OCI-LY1 (cell line): ENCODE measurements around the gene DDR2.
"Not testable (repeated sequence)": the region's sequence is repeated elsewhere in the genome, so short reads cannot be mapped to it uniquely, and the experiment has no call there.

Experiments
- H2AFZ ChIP-seq: fragments of 200-600 bp; sonication (generic), shearing (Covaris generic); 2 replicates; pipeline ENCODE4 v1.6.0; 2014; ENCODE audit warnings: antibody characterized with exemption, mild to moderate bottlenecking, low read length
- H3F3A ChIP-seq: fragments of 200-600 bp; sonication (generic), shearing (Covaris generic); 2 replicates; pipeline ENCODE4 v1.6.0; 2014; ENCODE audit warnings: mild to moderate bottlenecking, antibody characterized with exemption, low read length, moderate library complexity; ENCODE audit not compliant: insufficient read depth
- H3K27ac ChIP-seq: fragments of 200-600 bp; sonication (generic); 2 replicates; pipeline ENCODE4 v1.5.1; 2014; ENCODE audit warnings: low read length, mixed run types, mild to moderate bottlenecking, low read depth; ENCODE audit not compliant: poor library complexity, severe bottlenecking
- H3K27me3 ChIP-seq: fragments of 200-600 bp; sonication (generic); 2 replicates; pipeline ENCODE4 v1.6.0; 2014; ENCODE audit warnings: antibody characterized with exemption, mild to moderate bottlenecking, low read length, moderate library complexity; ENCODE audit not compliant: insufficient read depth
- H3K36me3 ChIP-seq: fragments of 200-600 bp; sonication (generic); 2 replicates; pipeline ENCODE4 v1.6.1; 2014; ENCODE audit warnings: mild to moderate bottlenecking, antibody characterized with exemption, low read length, moderate library complexity, mixed read lengths; ENCODE audit not compliant: insufficient read depth
- H3K4me1 ChIP-seq: fragments of 200-600 bp; sonication (generic); 2 replicates; pipeline ENCODE4 v1.5.1; 2014; ENCODE audit warnings: mild to moderate bottlenecking, low read length, moderate library complexity; ENCODE audit not compliant: insufficient read depth, severe bottlenecking
- H3K4me2 ChIP-seq: fragments of 200-600 bp; sonication (generic), shearing (Covaris generic); 2 replicates; pipeline ENCODE4 v1.6.1; 2014; ENCODE audit warnings: low read length
- H3K4me3 ChIP-seq: fragments of 200-600 bp; sonication (generic); 2 replicates; pipeline ENCODE4 v1.5.1; 2014; ENCODE audit warnings: low read length, low read depth, mild to moderate bottlenecking, mixed read lengths; ENCODE audit not compliant: poor library complexity, severe bottlenecking
- H3K79me2 ChIP-seq: fragments of 200-600 bp; shearing (Covaris generic); 2 replicates; pipeline ENCODE4 v1.6.1; 2016; ENCODE audit warnings: mixed run types, low read length, mixed read lengths; ENCODE audit not compliant: insufficient read depth
- H3K9ac ChIP-seq: fragments of 200-600 bp; sonication (generic), shearing (Covaris generic); 2 replicates; pipeline ENCODE4 v1.6.1; 2014; ENCODE audit warnings: mild to moderate bottlenecking, low read length, mixed read lengths
- H3K9me2 ChIP-seq: fragments of 200-600 bp; sonication (generic), shearing (Covaris generic); 2 replicates; pipeline ENCODE4 v1.6.1; 2014; ENCODE audit warnings: low read depth, mild to moderate bottlenecking, low read length, mixed read lengths
- H3K9me3 ChIP-seq: fragments of 200-600 bp; shearing (Covaris generic); 2 replicates; pipeline ENCODE4 v1.6.1; 2014; ENCODE audit warnings: low read length, mixed read lengths
- H4K20me1 ChIP-seq: fragments of 200-600 bp; sonication (generic), shearing (Covaris generic); 2 replicates; pipeline ENCODE4 v1.6.0; 2016; ENCODE audit warnings: mild to moderate bottlenecking, low read length; ENCODE audit not compliant: insufficient read depth
- CTCF ChIP-seq: fragments of 200-600 bp; sonication (generic), shearing (Covaris generic); IDR thresholded peaks from 2 replicates; pipeline ENCODE4 v1.5.1; 2017; ENCODE audit warnings: mild to moderate bottlenecking, antibody characterized with exemption, low read length, moderate library complexity, mixed read lengths

The DDR2 gene

DNA sequence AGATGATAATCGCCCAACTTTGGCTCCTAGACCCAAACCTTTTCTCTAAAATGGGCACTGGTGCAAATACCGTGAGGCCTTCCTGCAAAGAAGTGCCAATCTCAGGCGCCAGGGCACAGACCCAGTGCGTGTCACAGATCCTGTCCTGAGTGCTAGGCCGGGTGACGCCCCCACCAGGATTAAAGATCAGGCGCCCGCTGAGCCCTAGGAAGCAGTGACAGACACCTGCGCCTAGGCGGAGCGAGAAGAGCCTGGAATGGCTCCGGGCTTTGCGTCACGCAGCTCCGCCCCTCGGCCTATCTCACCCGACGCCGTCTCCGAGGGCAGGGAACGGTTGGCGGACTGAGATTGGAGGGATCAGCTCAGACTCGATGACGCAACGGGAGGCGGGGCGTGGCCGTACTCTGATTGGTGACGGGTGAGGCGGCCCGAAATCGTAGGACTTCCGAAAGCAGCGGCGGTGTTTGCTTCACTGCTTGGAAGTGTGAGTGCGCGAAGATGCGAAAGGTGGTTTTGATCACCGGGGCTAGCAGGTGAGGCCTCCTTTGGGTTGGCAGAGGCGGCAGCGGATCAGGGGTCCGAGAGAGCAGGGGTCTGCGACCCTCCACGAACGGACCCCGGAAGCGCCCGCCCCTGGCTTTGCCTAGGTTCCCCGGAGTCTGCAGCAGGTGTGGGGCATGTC, 158.2 kb downstream of the DDR2 start, which contains the start of gene HSD17B7:
Gene HSD17B7, plus strand, starts transcription at position 400 of the 682 bp plus-strand sequence. Its CDS starts 99 bp downstream, at position 499.
- not testable (repeated sequence) for H3K79me2 ChIP-seq, H3K27me3 ChIP-seq, H3F3A ChIP-seq, H4K20me1 ChIP-seq, H3K9me2 ChIP-seq, H3K9me3 ChIP-seq
- H3K9ac ChIP-seq: peak within 1 kb of the TSS; percentile 68
- peak within 1 kb of the TSS; percentile 90 for H3K4me2 ChIP-seq
- peaks cover 18% of the 10 kb centered on the region; the same call in 1 of the 2 replicates for H3K36me3 ChIP-seq
- H3K27ac ChIP-seq: peak within 1 kb of the TSS; percentile 77
- peak within 1 kb of the TSS; percentile 62 for H3K4me3 ChIP-seq
- H3K4me1 ChIP-seq: peaks cover 18% of the 10 kb centered on the region
- peak within 1 kb of the TSS; percentile 74; the same call in 1 of the 2 replicates for H2AFZ ChIP-seq

DNA sequence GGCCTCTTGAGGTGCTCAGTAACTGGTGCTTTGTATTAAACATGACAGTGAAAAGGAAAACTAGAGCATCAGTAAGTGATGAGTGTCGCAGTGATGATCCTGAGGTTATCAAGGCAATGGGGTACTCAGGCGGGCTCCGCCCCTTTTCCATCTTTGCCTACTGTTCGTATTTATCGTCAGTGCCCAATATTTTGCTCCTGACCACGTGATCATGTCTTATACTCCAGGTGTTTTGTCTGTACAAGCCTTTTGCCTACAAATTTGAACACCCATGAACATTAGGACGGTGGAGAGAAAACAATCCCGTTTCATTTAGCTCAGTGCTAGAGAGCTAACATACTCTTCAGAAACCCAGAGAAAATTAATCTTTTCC, 158.7 kb downstream of the DDR2 start:
- H3K79me2 ChIP-seq, H2AFZ ChIP-seq, H3K9me3 ChIP-seq, H3K27me3 ChIP-seq, H3F3A ChIP-seq, H4K20me1 ChIP-seq, H3K9me2 ChIP-seq: not testable (repeated sequence)
- Histone ChIP-seq H3K27ac (peak overlapping the region; percentile 70), H3K36me3 (peaks cover 22% of the 10 kb centered on the region; the same call in 1 of the 2 replicates), H3K4me3 (peak overlapping the region; percentile 62), H3K4me1 (peaks cover 18% of the 10 kb centered on the region), H3K4me2 (peak overlapping the region; percentile 61), H3K9ac (peak overlapping the region; percentile 62; the same call in 1 of the 2 replicates)

DNA sequence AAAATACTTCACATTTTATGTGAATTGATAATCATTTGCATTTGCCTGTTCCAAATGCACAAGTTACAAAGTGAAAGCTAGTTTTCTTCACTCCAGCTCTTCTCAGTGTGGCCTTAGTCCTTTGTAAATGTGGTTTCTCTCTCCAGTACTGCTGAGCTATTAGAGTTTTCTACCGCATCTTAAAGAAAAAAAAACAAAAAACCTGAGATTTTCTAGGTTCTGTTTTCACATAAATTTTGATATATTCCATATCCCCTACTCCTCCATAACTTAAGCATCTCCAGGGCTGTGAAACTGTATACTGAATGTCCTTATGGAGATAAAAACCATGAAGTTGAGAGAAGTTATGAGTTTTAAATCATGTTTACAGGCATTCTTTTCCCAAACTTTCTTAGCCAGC, 162.0 kb downstream of the DDR2 start:
- peaks cover 46% of the 10 kb centered on the region for H3K36me3 ChIP-seq
- not testable (repeated sequence) for H3F3A ChIP-seq, H2AFZ ChIP-seq, H3K27me3 ChIP-seq, H3K4me3 ChIP-seq, H3K79me2 ChIP-seq, H3K4me2 ChIP-seq, H4K20me1 ChIP-seq, H3K27ac ChIP-seq, H3K9ac ChIP-seq, H3K9me2 ChIP-seq, H3K9me3 ChIP-seq
- peaks cover 18% of the 10 kb centered on the region for H3K4me1 ChIP-seq

DNA sequence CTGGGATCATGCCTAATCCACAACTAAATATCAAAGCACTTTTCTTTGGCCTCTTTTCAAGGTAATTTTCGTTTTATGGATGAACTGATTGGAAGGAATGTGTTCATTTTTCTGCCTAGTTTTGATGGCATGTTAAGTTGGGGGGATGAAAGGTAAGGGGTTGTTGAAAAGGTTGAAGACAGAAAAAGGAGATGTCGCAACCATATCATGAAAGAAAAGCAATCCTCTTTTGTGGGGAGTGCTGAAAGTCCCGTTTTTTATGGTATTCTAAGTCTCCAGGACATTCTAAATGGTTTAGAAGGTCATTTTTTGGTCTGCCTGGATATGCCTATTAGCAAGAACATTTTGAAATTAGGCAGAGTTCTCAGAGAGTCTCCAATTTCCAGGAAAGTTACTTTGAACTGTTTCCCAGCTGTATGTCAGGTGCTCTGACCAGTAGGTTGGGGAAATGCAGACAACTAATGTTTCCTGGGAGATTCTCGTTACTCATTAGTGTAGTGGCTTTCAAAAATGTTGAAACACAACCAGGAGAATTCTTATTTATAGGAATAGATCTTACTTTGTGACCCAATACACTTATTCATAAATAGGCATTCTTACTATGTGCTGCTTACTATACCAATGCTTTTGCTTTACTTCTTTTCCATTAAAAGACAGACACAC, 164.5 kb downstream of the DDR2 start:
- not testable (repeated sequence) for H3K4me2 ChIP-seq, H2AFZ ChIP-seq, H3K4me3 ChIP-seq, H3K27ac ChIP-seq, H4K20me1 ChIP-seq, H3K4me1 ChIP-seq, H3K9me3 ChIP-seq, H3K27me3 ChIP-seq, H3K9me2 ChIP-seq, H3K79me2 ChIP-seq, H3K9ac ChIP-seq, H3F3A ChIP-seq
- H3K36me3 ChIP-seq: peaks cover 68% of the 10 kb centered on the region

DNA sequence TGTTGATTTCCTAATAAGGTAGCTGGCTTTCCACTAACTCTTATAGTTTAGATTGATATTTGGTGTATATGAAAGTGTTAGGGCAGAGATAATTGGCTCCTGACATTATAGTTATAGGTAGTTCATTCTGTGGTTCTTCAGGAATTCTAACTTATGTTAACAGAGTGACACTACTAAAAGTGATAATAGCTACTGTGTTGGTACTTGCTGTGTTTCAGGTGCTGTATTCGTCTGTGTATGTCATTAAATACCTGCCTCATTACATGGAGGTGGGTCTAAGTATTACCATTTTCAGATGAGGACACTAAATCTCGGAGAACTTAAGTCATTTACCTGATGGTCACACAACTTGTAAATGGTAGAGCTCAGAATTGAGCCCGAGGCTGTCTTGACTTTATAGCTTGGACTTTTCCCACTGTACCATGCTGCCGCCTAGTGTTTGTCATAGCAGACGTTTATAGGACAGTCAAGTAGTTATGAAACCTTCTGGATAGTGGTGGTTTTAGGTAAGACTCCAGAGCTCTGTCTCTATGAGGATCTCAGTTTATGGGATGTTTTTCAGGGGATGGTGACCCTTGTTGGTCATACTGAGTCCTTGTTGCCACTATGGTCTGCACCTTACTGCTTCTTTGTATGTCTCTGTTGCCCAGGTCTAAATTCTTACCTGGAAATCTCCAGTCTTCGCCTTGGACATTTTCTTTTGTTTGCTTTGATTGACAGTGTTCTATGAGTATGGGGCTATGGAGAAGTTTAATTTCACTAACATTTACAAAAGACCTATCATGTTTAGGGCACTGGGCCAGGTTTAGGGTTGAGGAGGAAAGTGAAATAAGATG, 167.9 kb downstream of the DDR2 start:
- H3K4me2 ChIP-seq, H3K27me3 ChIP-seq: not testable (repeated sequence)
- TF ChIP-seq CTCF: peak; percentile 44

DNA sequence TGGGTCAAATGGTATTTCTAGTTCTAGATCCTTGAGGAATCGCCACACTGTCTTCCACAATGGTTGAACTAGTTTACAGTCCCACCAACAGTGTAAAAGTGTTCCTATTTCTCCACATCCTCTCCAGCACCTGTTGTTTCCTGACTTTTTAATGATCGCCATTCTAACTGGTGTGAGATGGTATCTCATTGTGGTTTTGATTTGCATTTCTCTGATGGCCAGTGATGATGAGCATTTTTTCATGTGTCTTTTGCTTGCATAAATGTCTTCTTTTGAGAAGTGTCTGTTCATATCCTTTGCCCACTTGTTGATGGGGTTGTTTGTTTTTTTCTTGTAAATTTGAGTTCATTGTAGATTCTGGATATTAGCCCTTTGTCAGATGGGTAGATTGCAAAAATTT, 175.2 kb downstream of the DDR2 start:
- not testable (repeated sequence) for H3K27me3 ChIP-seq

More for the DNA sequence above, 167.9 kb downstream of the DDR2 start:
- H3K9me3 ChIP-seq, H4K20me1 ChIP-seq, H3K9ac ChIP-seq, H3K27ac ChIP-seq, H3K4me1 ChIP-seq, H3F3A ChIP-seq, H3K79me2 ChIP-seq, H2AFZ ChIP-seq, H3K9me2 ChIP-seq, H3K4me3 ChIP-seq: not testable (repeated sequence)
- H3K36me3 ChIP-seq: peaks cover 79% of the 10 kb centered on the region

More for the DNA sequence above, 175.2 kb downstream of the DDR2 start:
- not testable (repeated sequence) for H3F3A ChIP-seq, H3K9me2 ChIP-seq, H3K4me2 ChIP-seq, H4K20me1 ChIP-seq, H2AFZ ChIP-seq, H3K9ac ChIP-seq, H3K79me2 ChIP-seq, H3K4me3 ChIP-seq, H3K27ac ChIP-seq, H3K9me3 ChIP-seq, H3K4me1 ChIP-seq
- H3K36me3 ChIP-seq: peaks cover 46% of the 10 kb centered on the region
